H1 (cell line): ENCODE measurements around the gene PPP1R1A. TPM values are rescaled to one million over a fixed set of nuclear protein-coding genes. Genes with fewer than 3 reads are reported as not detected.

Experiments used
- BACH1 ChIP-seq: IDR thresholded peaks from 2 replicates; pipeline ENCODE4 v1.6.1; 2012; ENCODE audit warnings: low read length, improper control_type of control experiment
- EZH2 ChIP-seq: fragments of 200-600 bp; sonication (generic); IDR thresholded peaks from 2 replicates; pipeline ENCODE4 v1.7.1; 2012; ENCODE audit warnings: low read depth, mild to moderate bottlenecking, moderate library complexity, low read length, inconsistent platforms; ENCODE audit not compliant: severe bottlenecking
- RNF2 ChIP-seq: fragments of 200-900, 300-1000 bp; sonication (generic); IDR thresholded peaks from 2 replicates; pipeline ENCODE4 v1.7.1; 2016; ENCODE audit warnings: borderline replicate concordance, low read depth, mild to moderate bottlenecking, antibody characterized with exemption, low read length; ENCODE audit not compliant: poor library complexity, severe bottlenecking; ENCODE audit errors: missing control alignments
- polyA plus RNA-seq, 7 experiments: library from polyadenylated mRNA; depleted of rRNA in 3 of 7; stranded (reverse) in 5 of 7; unstranded in 2 of 7; fragments of >200 nt in 5 of 7; fragments of 200-250 nt in 2 of 7; gene quantifications; 1 replicate in 5 of 7; 2 replicates in 1 of 7; 4 replicates in 1 of 7; pipeline versions ENCODE4 v1.2.1 to v1.2.3, GENCODE V29; 2011 to 2013; ENCODE audit warnings: missing spikeins in 2 of 7, mixed read lengths in 2 of 7
- total RNA-seq: library from RNA; stranded (reverse); fragmentation: NEBNext Ultra II Directional; extraction: Animal tissue kit (Norgen Biotek cat#: 25700); gene quantifications from 2 replicates; pipeline ENCODE4 v1.2.1, GENCODE V29; 2021

Gene PPP1R1A
- total and polyA plus RNA-seq, 2 of the 8 experiments (the other 6 are each of a cell fraction or from before 2014, with no cell fraction given) = 5.8 to 13.1 TPM

- TF ChIP-seq BACH1 (no peak), EZH2 (no peak), RNF2 (no peak)
These were observed 3.9 kb upstream of the PPP1R1A start (continued) for GRCh38 chr12:54592316-54592715.
